Suppressor macrophage (primary cell): ENCODE data around the gene LRTM2.

Experiments used
- DNase-seq, 4 experiments: peaks; one replicate each; pipeline ENCODE4 v3.0.0-alpha.2; 2020 to 2022
- total RNA-seq, 17 experiments: gene quantifications; one replicate each; lab custom pipeline; 2026; ENCODE audit warnings: mixed read lengths in 6 of 17, inconsistent platforms in 3 of 17; lab: John Stamatoyannopoulos, UW

Gene LRTM2
- total RNA-seq = 0 to 3.0 (median 0.09) reads per million in 17 experiments

- peak in 1 of 4 experiments; percentile 36 for DNase-seq
Observed at GRCh38 chr12:1820191-1820895, at the start of gene LRTM2. LRTM2 (plus strand) TSS chr12:1820565; CDS start chr12:1828149, 7,584 bp downstream.

- DNase-seq = no peak
Observed at GRCh38 chr12:1773937-1774655, 46.3 kb upstream of the LRTM2 start.

- no peak for DNase-seq
Observed at GRCh38 chr12:1776170-1776921, 44.0 kb upstream of the LRTM2 start.

- no peak for DNase-seq
Observed at GRCh38 chr12:1777798-1778197, 42.6 kb upstream of the LRTM2 start.

GRCh38 chr12:1778911-1779310, 41.5 kb upstream of the LRTM2 start:
- no peak for DNase-seq

GRCh38 chr12:1779783-1780182, 40.6 kb upstream of the LRTM2 start:
- DNase-seq = no peak

- DNase-seq = no peak
Observed at GRCh38 chr12:1781772-1782171, 38.6 kb upstream of the LRTM2 start.

DNA sequence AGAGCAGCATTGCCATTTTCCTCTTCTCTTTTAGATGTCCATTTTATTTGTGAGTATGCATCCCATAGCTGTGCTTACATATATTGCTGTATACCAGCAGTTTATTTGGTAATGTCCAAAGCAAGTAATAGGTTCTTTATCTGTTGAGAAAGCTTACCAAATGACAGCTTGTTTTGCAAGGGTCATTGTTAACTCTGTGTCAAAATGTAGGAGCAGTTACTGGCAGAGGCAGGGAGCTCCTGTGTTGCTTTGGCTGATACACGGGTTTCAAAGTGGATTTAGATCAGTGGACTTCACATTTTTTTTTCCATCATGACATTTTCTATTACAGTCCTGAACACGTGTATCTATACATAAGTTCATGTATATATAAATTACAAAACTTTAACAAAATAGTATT, 38.1 kb upstream of the LRTM2 start:
- DNase-seq = no peak

GRCh38 chr12:1787714-1788113, 32.7 kb upstream of the LRTM2 start:
- DNase-seq = no peak

- no peak for DNase-seq
Observed at GRCh38 chr12:1790444-1790843, 29.9 kb upstream of the LRTM2 start.

- peak; percentile 74 to 83 (median 78) for DNase-seq
Observed at GRCh38 chr12:1791104-1791841, 29.1 kb upstream of the LRTM2 start.

DNA sequence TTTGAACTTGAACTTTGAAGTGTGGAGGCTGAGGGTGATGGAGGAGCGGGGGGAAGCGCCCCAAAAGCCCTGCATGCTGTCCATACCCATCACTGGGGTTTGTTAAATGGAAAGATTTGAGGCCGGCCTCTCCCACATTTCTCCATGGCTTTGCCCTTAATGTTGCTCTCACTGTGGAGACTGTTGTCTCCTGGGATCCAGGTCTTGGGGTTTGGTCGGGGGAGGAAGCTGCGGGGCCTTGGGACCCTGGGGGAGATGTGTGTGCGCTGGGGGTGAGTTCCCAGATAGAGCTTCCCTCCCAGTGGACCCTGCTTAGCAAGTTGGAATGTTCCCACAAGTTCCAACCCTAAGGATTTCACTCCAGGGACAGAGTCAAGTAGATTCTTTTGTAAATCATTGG, 28.0 kb upstream of the LRTM2 start:
- peak in 1 of 4 experiments; percentile 2 for DNase-seq

DNA sequence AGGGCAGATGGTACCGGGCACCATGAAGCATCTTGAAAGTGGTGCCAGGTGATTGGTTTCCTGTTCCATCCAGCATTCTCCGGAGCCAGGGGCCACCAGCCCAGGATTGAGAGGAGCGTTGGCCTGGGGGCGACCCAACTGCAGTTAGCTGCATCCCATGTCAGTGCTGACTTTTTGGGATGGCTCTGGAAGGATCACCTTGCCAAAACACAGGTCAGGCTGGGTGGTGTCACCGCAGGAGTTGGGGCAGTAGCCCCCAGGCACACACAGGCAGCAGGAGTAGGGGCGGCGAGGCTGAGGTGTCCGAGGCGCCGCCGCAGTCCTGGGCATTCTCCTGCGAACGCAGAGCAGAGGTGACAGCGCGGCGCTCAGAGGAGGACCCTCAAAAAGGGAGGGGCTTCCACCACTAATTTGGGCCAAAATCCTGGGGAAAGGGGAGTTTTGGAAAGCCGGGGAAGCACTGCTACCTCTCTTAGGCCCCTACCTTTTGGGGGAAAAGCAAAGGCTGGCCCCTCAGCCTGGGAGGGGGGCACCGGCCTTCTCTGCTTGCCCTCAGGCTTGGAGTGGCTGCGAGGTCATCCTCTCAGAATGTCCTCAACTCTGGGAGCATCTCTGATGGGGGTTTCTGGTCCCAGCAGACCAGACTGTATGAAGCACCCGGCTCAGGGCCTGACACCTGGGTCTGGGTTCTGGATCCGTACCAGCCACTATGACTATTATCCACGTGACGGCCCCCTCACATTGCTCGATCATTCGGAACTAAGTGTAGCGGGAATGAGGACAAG, 26.7 kb upstream of the LRTM2 start:
- peak in 1 of 4 experiments; percentile 4 for DNase-seq

GRCh38 chr12:1794440-1795090, 25.8 kb upstream of the LRTM2 start:
- peak in 1 of 4 experiments; percentile 4 for DNase-seq

DNA sequence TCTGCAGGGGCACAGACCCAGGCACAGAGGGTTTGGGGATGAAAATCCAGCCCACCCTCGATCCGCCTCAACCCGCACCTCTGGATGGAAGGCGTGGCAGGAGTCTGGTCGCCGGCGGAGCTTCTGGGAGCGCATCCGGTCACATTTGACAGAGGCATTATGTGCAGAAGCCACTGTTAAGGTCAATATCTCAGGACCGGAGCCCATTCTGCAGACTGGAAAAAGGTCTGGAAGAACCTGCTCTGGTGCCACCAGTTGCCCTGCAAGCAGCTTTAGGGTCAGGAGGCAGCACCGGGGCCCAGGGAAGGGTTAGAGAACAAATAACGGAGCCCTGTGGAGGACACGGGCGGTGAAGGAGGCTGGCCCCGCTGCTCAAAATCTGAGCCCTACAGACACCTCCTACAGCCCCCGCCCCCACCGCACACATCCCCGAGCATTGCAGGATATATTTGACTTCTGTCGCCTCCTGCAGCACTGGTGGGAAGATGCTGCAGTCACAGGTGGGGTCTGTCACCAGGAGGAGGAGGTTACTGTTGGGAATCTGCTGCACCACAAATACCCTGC, 25.1 kb upstream of the LRTM2 start:
- DNase-seq = peak in 1 of 4 experiments; percentile 4

GRCh38 chr12:1795785-1796514, 24.4 kb upstream of the LRTM2 start:
- DNase-seq = peak; percentile 95 to 97 (median 96)

DNA sequence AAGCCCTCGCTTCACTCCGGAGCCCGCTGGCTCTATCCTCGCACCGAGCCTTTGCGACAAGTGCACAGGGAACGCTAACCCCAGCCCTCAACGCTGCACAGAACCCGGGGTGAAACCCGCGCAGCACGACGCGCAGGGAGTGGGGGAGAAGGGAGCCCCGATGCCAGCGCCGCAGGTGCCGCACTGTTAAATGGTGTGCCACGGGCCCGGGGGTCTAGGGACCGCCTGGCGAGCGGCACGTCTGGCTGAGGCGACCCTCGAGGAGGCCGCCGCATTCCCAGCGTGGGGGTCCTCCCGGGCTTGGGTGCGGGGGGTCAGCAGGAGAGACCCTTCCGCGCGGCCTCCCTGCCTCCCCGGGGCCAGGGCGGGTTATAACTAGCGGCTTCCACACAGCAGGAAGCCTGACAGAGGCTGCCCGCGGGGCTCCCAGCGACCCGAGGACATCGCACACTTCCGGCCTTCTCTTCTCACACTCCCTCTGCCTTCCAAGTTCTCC, 23.8 kb upstream of the LRTM2 start:
- peak; percentile 51 to 81 (median 70) for DNase-seq

- DNase-seq = peak; percentile 57 to 87 (median 78)
Observed at GRCh38 chr12:1797011-1797901, 23.1 kb upstream of the LRTM2 start.
